Measurements from ENCODE around the gene TPK1.

DNA sequence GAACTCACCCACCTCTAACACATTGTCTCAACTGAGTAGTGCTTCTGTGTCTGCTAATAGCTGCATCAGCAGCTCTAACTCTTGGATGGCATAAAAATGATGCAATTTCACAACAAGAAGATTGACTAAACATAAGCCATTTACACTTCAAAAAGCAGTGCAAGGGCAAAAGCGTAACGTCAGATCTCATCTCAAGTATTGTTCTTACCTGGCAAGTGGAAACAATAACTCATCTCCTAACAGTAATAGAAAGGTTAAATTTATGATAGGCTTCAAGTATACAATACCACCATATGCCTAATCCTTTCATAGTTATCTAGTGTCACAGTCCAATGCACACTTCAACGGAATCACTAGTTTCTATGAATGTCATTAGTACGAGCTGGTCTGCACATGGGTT, 14.8 kb downstream of the TPK1 start:
- TF ChIP-seq POLR2A (IDR thresholded peaks at IDR 0.05), result no peak
- no peak for TF ChIP-seq POLR2AphosphoS5 (IDR thresholded peaks at IDR 0.05)
- TF ChIP-seq, protein P1, sequence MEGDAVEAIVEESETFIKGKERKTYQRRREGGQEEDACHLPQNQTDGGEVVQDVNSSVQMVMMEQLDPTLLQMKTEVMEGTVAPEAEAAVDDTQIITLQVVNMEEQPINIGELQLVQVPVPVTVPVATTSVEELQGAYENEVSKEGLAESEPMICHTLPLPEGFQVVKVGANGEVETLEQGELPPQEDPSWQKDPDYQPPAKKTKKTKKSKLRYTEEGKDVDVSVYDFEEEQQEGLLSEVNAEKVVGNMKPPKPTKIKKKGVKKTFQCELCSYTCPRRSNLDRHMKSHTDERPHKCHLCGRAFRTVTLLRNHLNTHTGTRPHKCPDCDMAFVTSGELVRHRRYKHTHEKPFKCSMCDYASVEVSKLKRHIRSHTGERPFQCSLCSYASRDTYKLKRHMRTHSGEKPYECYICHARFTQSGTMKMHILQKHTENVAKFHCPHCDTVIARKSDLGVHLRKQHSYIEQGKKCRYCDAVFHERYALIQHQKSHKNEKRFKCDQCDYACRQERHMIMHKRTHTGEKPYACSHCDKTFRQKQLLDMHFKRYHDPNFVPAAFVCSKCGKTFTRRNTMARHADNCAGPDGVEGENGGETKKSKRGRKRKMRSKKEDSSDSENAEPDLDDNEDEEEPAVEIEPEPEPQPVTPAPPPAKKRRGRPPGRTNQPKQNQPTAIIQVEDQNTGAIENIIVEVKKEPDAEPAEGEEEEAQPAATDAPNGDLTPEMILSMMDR (IDR thresholded peaks at IDR 0.05), result no peak
